ENCODE data around the gene GGN. TPM values are rescaled to one million over a fixed set of nuclear protein-coding genes. Genes with fewer than 3 reads are reported as not detected.

Gene GGN
- total RNA-seq, 4 donors from 2014 or later: not detected

- WGBS, 2 donors: 0 to 1% methylated on average over 28 to 56 of the region's 82 CpGs
Observed at GRCh38 chr19:38402967-38403674, 15.3 kb upstream of the GGN start, which contains the start of gene FAM98C. TSS of gene FAM98C (plus strand) at chr19:38403093. CDS start at chr19:38403154, 61 bp downstream.

GRCh38 chr19:38402623-38402966 is 14.8 kb upstream of the GGN start:
- H3K27ac ChIP-seq: peak overlapping the region in 1 of 4 donors; percentile 88
- peak overlapping the region in 3 of 4 donors; percentile 56 to 72 (median 70) for H3K4me3 ChIP-seq
- DNase-seq (ENCODE audit: low spot score in 2 of 2): no peak
- H3K9me3 ChIP-seq: no peaks in the 10 kb centered on the region
- no peak for TF ChIP-seq CTCF (IDR thresholded peaks at IDR 0.05)
- peaks cover 0 to 31% (median 0%) of the 10 kb centered on the region in 3 donors for H3K36me3 ChIP-seq
- H3K27me3 ChIP-seq: peaks cover 0 to 46% of the 10 kb centered on the region in 2 donors
- H3K4me1 ChIP-seq: peaks cover 0 to 20% (median 6%) of the 10 kb centered on the region in 4 donors
- WGBS, 2 donors: 4 to 6% methylated on average over 16 to 17 of the region's 18 CpGs

More at GRCh38 chr19:38402967-38403674, 15.3 kb upstream of the GGN start, which contains the start of gene FAM98C:
- peak within 1 kb of the TSS; percentile 44 to 88 (median 80) for H3K27ac ChIP-seq
- H3K36me3 ChIP-seq: peaks cover 0 to 36% (median 0%) of the 10 kb centered on the region in 3 donors
- H3K27me3 ChIP-seq: peaks cover 0 to 41% of the 10 kb centered on the region in 2 donors
- peaks cover 0 to 20% (median 6%) of the 10 kb centered on the region in 4 donors for H3K4me1 ChIP-seq
- H3K9me3 ChIP-seq: no peaks in the 10 kb centered on the region
- peak; percentile 90 to 92 for DNase-seq (ENCODE audit: low spot score in 2 of 2)
- peak within 1 kb of the TSS; percentile 56 to 79 (median 71) for H3K4me3 ChIP-seq
- TF ChIP-seq EP300 (IDR thresholded peaks at IDR 0.05): peak; percentile 59 to 62
- no peak for TF ChIP-seq POLR2A (IDR thresholded peaks at IDR 0.05)
- TF ChIP-seq CTCF (IDR thresholded peaks at IDR 0.05): peak; percentile 95 to 100 (median 99)

GRCh38 chr19:38401148-38401547 is 13.3 kb upstream of the GGN start:
- DNase-seq (ENCODE audit: low spot score in 2 of 2): no peak
- WGBS, 2 donors: 77 to 88% methylated on average over 3 of the region's 3 CpGs
- Histone ChIP-seq H3K36me3 (peaks cover 0 to 16% (median 0%) of the 10 kb centered on the region in 3 donors), H3K9me3 (no peaks in the 10 kb centered on the region), H3K4me3 (no peak overlapping the region), H3K27ac (no peak overlapping the region), H3K27me3 (peaks cover 0 to 60% of the 10 kb centered on the region in 2 donors), H3K4me1 (peaks cover 0 to 20% (median 6%) of the 10 kb centered on the region in 4 donors)
- no peak for TF ChIP-seq EP300 (IDR thresholded peaks at IDR 0.05)
- no peak for TF ChIP-seq POLR2A (IDR thresholded peaks at IDR 0.05)
- TF ChIP-seq CTCF (IDR thresholded peaks at IDR 0.05): no peak

GRCh38 chr19:38400361-38400760 is 12.5 kb upstream of the GGN start:
- peaks cover 0 to 64% of the 10 kb centered on the region in 2 donors for H3K27me3 ChIP-seq
- no peak for TF ChIP-seq EP300 (IDR thresholded peaks at IDR 0.05)
- TF ChIP-seq CTCF (IDR thresholded peaks at IDR 0.05): no peak
- TF ChIP-seq POLR2A (IDR thresholded peaks at IDR 0.05): no peak

GRCh38 chr19:38399537-38399936 is 11.7 kb upstream of the GGN start:
- Histone ChIP-seq H3K9me3 (no peaks in the 10 kb centered on the region), H3K4me1 (peaks cover 0 to 22% (median 6%) of the 10 kb centered on the region in 4 donors), H3K4me3 (no peak overlapping the region), H3K27me3 (peaks cover 0 to 73% of the 10 kb centered on the region in 2 donors), H3K27ac (no peak overlapping the region), H3K36me3 (peaks cover 0 to 6% (median 0%) of the 10 kb centered on the region in 3 donors)
- no peak for DNase-seq (ENCODE audit: low spot score in 2 of 2)
- TF ChIP-seq POLR2A (IDR thresholded peaks at IDR 0.05): no peak
- TF ChIP-seq EP300 (IDR thresholded peaks at IDR 0.05): no peak
- TF ChIP-seq CTCF (IDR thresholded peaks at IDR 0.05): no peak
- 59 to 67% methylated on average over 1 of the region's 1 CpG for WGBS, 2 donors

More at GRCh38 chr19:38400361-38400760, 12.5 kb upstream of the GGN start:
- 61 to 64% methylated on average over 5 of the region's 5 CpGs for WGBS, 2 donors
- H3K4me1 ChIP-seq: peaks cover 0 to 24% (median 6%) of the 10 kb centered on the region in 4 donors
- H3K27ac ChIP-seq: no peak overlapping the region
- no peak overlapping the region for H3K4me3 ChIP-seq
- DNase-seq (ENCODE audit: low spot score in 2 of 2): no peak
- peaks cover 0 to 13% (median 0%) of the 10 kb centered on the region in 3 donors for H3K36me3 ChIP-seq
- H3K9me3 ChIP-seq: no peaks in the 10 kb centered on the region

All from tibial nerve (tissue), 4 donors.